HepG2 (cell line): ENCODE data around the gene ZNF691. TPM values are rescaled to one million over a fixed set of nuclear protein-coding genes. Genes with fewer than 3 reads are reported as not detected.
A peak's percentile ranks its signal among the peaks of the same experiment; 100 is the strongest.

Source experiments
- ATAC-seq: fragments of 200-7000 bp; cut with Tn5 transposase; 3 replicates; pipeline ENCODE4 v1.9.1; 2020; ENCODE audit warnings: mild to moderate bottlenecking, moderate library complexity
- BruUV-seq: library from RNA; stranded (reverse); fragments of 400-500 nt; replicated peaks from 2 replicates; lab custom pipeline; 2021; lab: Mats Ljungman, UMichigan
- CTCF ChIA-PET: fragments of 300-600 bp; formaldehyde crosslinking; extraction: SDS; loops from one replicate; lab custom pipeline; 2021; ENCODE audit warnings: low total read pairs, inconsistent platforms, low intra/inter-chr PET ratio; lab: Yijun Ruan, JAX
- POLR2A ChIA-PET: fragments of 350-600 bp; sonication (Branson Sonifier 250); formaldehyde crosslinking; loops from one replicate; lab custom pipeline; 2020; ENCODE audit warnings: antibody characterized with exemption, inconsistent platforms; lab: Yijun Ruan, JAX
- DNase-seq: peaks from one replicate; pipeline ENCODE4 v3.0.0-alpha.2; 2015; ENCODE audit warnings: low spot score
- FAIRE-seq: peaks from 3 replicates; lab custom pipeline; 2011; peaks lifted over from hg19 to GRCh38; lab: Jason Lieb, UNC
- H2AFZ ChIP-seq: one replicate; pipeline ENCODE4 v1.6.1; 2011; ENCODE audit warnings: low read length, inconsistent platforms
- H3K27ac ChIP-seq: fragments of 300-600 bp; 3 replicates; pipeline ENCODE4 v1.8.0; 2011; ENCODE audit warnings: mixed run types, mild to moderate bottlenecking, mixed read lengths, low read length, inconsistent platforms; ENCODE audit not compliant: insufficient read depth; ENCODE audit errors: extremely low read length
- H3K27me3 ChIP-seq, 2 experiments: fragments of 200-600 bp in 1 of 2; 2 replicates in 1 of 2; 3 replicates in 1 of 2; pipeline versions ENCODE4 v1.6.0 to v1.8.0; 2011; ENCODE audit warnings: low read length in 2 of 2, mild to moderate bottlenecking in 2 of 2, moderate library complexity in 2 of 2, inconsistent platforms in 1 of 2; ENCODE audit not compliant: insufficient read depth in 2 of 2, control insufficient read depth in 1 of 2
- H3K36me3 ChIP-seq, 2 experiments: fragments of 200-600 bp in 1 of 2; replicated peaks in 1 of 2; 2 replicates in 1 of 2; 3 replicates in 1 of 2; pipeline versions ENCODE4 v1.5.1 to v1.8.0; 2011; ENCODE audit warnings: low read length in 2 of 2, inconsistent platforms in 1 of 2; ENCODE audit not compliant: insufficient read depth in 2 of 2, control insufficient read depth in 1 of 2
- H3K4me1 ChIP-seq: 2 replicates; pipeline ENCODE4 v1.5.1; 2012; ENCODE audit warnings: low read length, inconsistent platforms; ENCODE audit not compliant: insufficient read depth
- H3K4me2 ChIP-seq: 2 replicates; pipeline ENCODE4 v1.6.0; 2011; ENCODE audit warnings: low read depth, low read length, inconsistent platforms
- H3K4me3 ChIP-seq, 3 experiments: fragments of 200-600 bp in 1 of 3; sonication (generic), shearing (Covaris generic) in 1 of 3; replicated peaks in 1 of 3; 2 replicates each; pipeline ENCODE4 v1.5.1; 2011 to 2016; ENCODE audit warnings: low read length in 3 of 3, inconsistent platforms in 2 of 3, low read depth in 2 of 3, mild to moderate bottlenecking in 2 of 3, control low read depth in 1 of 3, mixed read lengths in 1 of 3; ENCODE audit not compliant: insufficient read depth in 1 of 3
- H3K79me2 ChIP-seq: one replicate; pipeline ENCODE4 v1.6.1; 2011; ENCODE audit warnings: low read length, inconsistent platforms; ENCODE audit not compliant: insufficient read depth
- H3K9ac ChIP-seq: 2 replicates; pipeline ENCODE4 v1.6.0; 2011; ENCODE audit warnings: mild to moderate bottlenecking, low read depth, low read length, inconsistent platforms; ENCODE audit not compliant: insufficient read depth
- H3K9me3 ChIP-seq: 2 replicates; pipeline ENCODE4 v1.5.1; 2012; ENCODE audit warnings: mild to moderate bottlenecking, low read length
- H4K20me1 ChIP-seq: 2 replicates; pipeline ENCODE4 v1.6.0; 2011; ENCODE audit warnings: inconsistent platforms, mild to moderate bottlenecking, low read length, moderate library complexity; ENCODE audit not compliant: insufficient read depth
- KDM6A ChIP-seq: IDR thresholded peaks from 2 replicates; pipeline ENCODE4 v1.6.1; 2016; ENCODE audit warnings: low read depth
- PHF20 ChIP-seq: sonication (generic); formaldehyde crosslinking; IDR thresholded peaks from 2 replicates; pipeline ENCODE4 v1.5.0; 2020; ENCODE audit warnings: mild to moderate bottlenecking, missing genetic modification reagents
- WGBS: methylation state at CpG from one replicate; pipeline ENCODE4 v1.1.6; 2017; ENCODE audit warnings: low lambda C conversion rate; 5-methylcytosine and 5-hydroxymethylcytosine counted together
- in situ Hi-C: cut with HindIII; loops from 2 replicates; pipeline ENCODE4 v1.10.0; 2017; ENCODE audit warnings: low pct_unique_long_range_greater_than_20kb; ENCODE audit not compliant: extremely low pct_ligation_motif_present
- intact Hi-C: fragments of 100-400 bp; cut with micrococcal nuclease; formaldehyde crosslinking; loops from one replicate; pipeline ENCODE4 v1.10.0; 2022; ENCODE audit not compliant: unreplicated experiment
- polyA plus RNA-seq, 8 experiments: library from polyadenylated mRNA; depleted of rRNA in 3 of 8; stranded (reverse) in 7 of 8; unstranded in 1 of 8; fragments of >200 nt; fragmentation: Illumina TruSeq in 4 of 8; extraction: Trizol in 4 of 8; gene quantifications; 2 replicates each; pipeline versions ENCODE4 v1.2.1 to v1.2.3, GENCODE V29; 2011 to 2016; ENCODE audit warnings: low read depth in 4 of 8, missing spikeins in 1 of 8, mixed read lengths in 1 of 8; ENCODE audit not compliant: insufficient read depth in 1 of 8
- total RNA-seq, 5 experiments: library from RNA; depleted of rRNA; stranded (reverse); fragments of >200 nt; fragmentation: Illumina TruSeq; extraction: Trizol; gene quantifications; 2 replicates each; pipeline ENCODE4 v1.2.3, GENCODE V29; 2016; ENCODE audit warnings: low read depth in 1 of 5
- TF ChIP-seq, protein P1 (sequence below): sonication (generic); formaldehyde crosslinking; IDR thresholded peaks from 2 replicates; pipeline ENCODE4 v1.5.1; 2020; ENCODE audit warnings: mild to moderate bottlenecking, missing genetic modification reagents, moderate library complexity

ZNF691 gene
- total and polyA plus RNA-seq, 2 of the 13 experiments (the other 11 are each of a cell fraction or from before 2014, with no cell fraction given), result 7.6 to 7.8 TPM

DNA sequence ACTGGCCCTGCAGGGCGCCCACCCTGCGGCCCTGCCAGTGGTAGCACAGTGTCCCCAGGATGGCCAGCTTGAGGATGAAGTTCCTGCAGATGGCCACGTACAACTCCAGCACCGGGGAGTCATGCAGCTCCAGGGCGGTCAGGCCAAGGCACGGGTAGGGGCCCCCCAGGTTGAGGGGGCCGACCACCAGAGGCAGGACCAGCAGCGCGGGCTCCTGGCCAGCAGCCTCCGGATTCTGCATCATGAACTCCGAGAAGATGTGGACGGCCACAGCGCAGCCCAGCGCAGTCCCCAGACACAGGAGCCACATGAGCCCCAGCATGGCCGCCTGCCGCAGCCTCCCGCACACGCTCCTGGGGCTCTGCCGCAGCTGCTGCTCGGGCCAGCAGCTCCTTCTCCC is 41.0 kb downstream of the ZNF691 start:
- in situ Hi-C loops (no loop called here), intact Hi-C loops (no loop called here)
- FAIRE-seq (no peak), DNase-seq (no peak), ATAC-seq (peak; percentile 25; the same call in 2 of the 3 replicates)
- H3K4me3 ChIP-seq, result no peak overlapping the region
- CTCF ChIA-PET, result no interaction called here
- WGBS, result 100% methylated on average over 1 of the region's 20 CpGs
- POLR2A ChIA-PET, result no interaction called here
- no peaks in the 10 kb centered on the region for H3K4me1 ChIP-seq
- H3K9me3 ChIP-seq, result no peaks in the 10 kb centered on the region
- no peaks in the 10 kb centered on the region for H4K20me1 ChIP-seq
- no peaks in the 10 kb centered on the region for H3K36me3 ChIP-seq
- no peak for TF ChIP-seq KDM6A (CRISPR knock-in tag)
- no peak overlapping the region for H3K9ac ChIP-seq
- peaks cover 5 to 14% of the 10 kb centered on the region in 2 experiments; a peak in 4 of 5 replicates for H3K27me3 ChIP-seq
- H2AFZ ChIP-seq, result no peak overlapping the region
- H3K27ac ChIP-seq, result no peak overlapping the region
- no peak overlapping the region for H3K4me2 ChIP-seq
- no TSS peak for BruUV-seq
- no peaks in the 10 kb centered on the region for H3K79me2 ChIP-seq

- DNase-seq (no peak), FAIRE-seq (no peak), ATAC-seq (peak; percentile 66)
- Histone ChIP-seq H3K79me2 (no peaks in the 10 kb centered on the region), H3K27ac (no peak overlapping the region), H3K4me1 (no peaks in the 10 kb centered on the region), H3K9me3 (no peaks in the 10 kb centered on the region), H4K20me1 (no peaks in the 10 kb centered on the region), H3K4me3 (no peak overlapping the region), H3K9ac (no peak overlapping the region), H2AFZ (no peak overlapping the region), H3K4me2 (no peak overlapping the region), H3K27me3 (peaks cover 5 to 14% of the 10 kb centered on the region in 2 experiments; a peak in 4 of 5 replicates), H3K36me3 (no peaks in the 10 kb centered on the region)
- ChIA-PET CTCF (no interaction called here), POLR2A (no interaction called here)
- WGBS, result 73% methylated on average over 31 of the region's 31 CpGs
- no TSS peak for BruUV-seq
- in situ Hi-C loops (no loop called here), intact Hi-C loops (no loop called here)
- no peak for TF ChIP-seq PHF20 (CRISPR knock-in tag)
- TF ChIP-seq, protein P1, sequence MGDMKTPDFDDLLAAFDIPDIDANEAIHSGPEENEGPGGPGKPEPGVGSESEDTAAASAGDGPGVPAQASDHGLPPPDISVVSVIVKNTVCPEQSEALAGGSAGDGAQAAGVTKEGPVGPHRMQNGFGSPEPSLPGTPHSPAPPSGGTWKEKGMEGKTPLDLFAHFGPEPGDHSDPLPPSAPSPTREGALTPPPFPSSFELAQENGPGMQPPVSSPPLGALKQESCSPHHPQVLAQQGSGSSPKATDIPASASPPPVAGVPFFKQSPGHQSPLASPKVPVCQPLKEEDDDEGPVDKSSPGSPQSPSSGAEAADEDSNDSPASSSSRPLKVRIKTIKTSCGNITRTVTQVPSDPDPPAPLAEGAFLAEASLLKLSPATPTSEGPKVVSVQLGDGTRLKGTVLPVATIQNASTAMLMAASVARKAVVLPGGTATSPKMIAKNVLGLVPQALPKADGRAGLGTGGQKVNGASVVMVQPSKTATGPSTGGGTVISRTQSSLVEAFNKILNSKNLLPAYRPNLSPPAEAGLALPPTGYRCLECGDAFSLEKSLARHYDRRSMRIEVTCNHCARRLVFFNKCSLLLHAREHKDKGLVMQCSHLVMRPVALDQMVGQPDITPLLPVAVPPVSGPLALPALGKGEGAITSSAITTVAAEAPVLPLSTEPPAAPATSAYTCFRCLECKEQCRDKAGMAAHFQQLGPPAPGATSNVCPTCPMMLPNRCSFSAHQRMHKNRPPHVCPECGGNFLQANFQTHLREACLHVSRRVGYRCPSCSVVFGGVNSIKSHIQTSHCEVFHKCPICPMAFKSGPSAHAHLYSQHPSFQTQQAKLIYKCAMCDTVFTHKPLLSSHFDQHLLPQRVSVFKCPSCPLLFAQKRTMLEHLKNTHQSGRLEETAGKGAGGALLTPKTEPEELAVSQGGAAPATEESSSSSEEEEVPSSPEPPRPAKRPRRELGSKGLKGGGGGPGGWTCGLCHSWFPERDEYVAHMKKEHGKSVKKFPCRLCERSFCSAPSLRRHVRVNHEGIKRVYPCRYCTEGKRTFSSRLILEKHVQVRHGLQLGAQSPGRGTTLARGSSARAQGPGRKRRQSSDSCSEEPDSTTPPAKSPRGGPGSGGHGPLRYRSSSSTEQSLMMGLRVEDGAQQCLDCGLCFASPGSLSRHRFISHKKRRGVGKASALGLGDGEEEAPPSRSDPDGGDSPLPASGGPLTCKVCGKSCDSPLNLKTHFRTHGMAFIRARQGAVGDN (CRISPR knock-in tag), result 0 out of 2 replicates have a peak, but pooled peaks have one; percentile 15
Observed at GRCh38 chr1:42888013-42888633, 41.7 kb downstream of the ZNF691 start.
